Measurements from ENCODE around the gene ORAI2. TPM values are rescaled to one million over a fixed set of nuclear protein-coding genes. Genes with fewer than 3 reads are reported as not detected.

Gene ORAI2
- total and polyA plus RNA-seq, 8 donors, result 8.8 to 38.2 (median 13.2) TPM

GRCh38 chr7:102413091-102413490 is 20.3 kb upstream of the ORAI2 start:
- intact Hi-C loops (cut with DNase I), result no loop called here
- ATAC-seq, result no peak
- H3K36me3 ChIP-seq, result peaks cover 0 to 76% of the 10 kb centered on the region in 2 donors

DNA sequence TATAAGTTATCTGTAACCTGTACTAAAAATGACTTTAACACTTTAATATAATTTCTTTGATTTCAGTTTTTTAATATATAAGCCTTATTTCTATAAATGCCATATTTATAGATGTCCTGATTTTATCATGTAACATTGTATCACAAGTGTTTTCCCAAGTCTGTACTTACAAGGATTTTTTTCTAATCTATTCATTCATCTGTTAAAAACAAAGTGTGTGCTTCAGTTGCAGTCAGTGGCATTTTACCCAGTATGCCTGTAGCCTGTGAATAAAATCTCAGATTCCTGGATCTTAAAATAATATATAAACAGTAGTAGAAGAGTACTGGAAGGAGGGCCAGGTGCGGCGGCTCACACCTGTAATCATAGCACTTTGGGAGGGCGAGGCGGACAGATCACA is 19.8 kb upstream of the ORAI2 start:
- H3K27ac ChIP-seq, result no peak overlapping the region
- DNase-seq (no peak), ATAC-seq (no peak)
- peaks cover 0 to 27% of the 10 kb centered on the region in 2 donors for H3K4me1 ChIP-seq
- intact Hi-C loops (cut with DNase I), result no loop called here
- no peak overlapping the region for H3K4me3 ChIP-seq
- no peaks in the 10 kb centered on the region for H3K27me3 ChIP-seq
- TF ChIP-seq, protein P1, sequence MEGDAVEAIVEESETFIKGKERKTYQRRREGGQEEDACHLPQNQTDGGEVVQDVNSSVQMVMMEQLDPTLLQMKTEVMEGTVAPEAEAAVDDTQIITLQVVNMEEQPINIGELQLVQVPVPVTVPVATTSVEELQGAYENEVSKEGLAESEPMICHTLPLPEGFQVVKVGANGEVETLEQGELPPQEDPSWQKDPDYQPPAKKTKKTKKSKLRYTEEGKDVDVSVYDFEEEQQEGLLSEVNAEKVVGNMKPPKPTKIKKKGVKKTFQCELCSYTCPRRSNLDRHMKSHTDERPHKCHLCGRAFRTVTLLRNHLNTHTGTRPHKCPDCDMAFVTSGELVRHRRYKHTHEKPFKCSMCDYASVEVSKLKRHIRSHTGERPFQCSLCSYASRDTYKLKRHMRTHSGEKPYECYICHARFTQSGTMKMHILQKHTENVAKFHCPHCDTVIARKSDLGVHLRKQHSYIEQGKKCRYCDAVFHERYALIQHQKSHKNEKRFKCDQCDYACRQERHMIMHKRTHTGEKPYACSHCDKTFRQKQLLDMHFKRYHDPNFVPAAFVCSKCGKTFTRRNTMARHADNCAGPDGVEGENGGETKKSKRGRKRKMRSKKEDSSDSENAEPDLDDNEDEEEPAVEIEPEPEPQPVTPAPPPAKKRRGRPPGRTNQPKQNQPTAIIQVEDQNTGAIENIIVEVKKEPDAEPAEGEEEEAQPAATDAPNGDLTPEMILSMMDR (IDR thresholded peaks at IDR 0.05), result no peak
- H3K9me3 ChIP-seq, result no peaks in the 10 kb centered on the region
- peaks cover 0 to 76% of the 10 kb centered on the region in 2 donors for H3K36me3 ChIP-seq

More at GRCh38 chr7:102413091-102413490, 20.3 kb upstream of the ORAI2 start:
- DNase-seq, result no peak
- TF ChIP-seq, protein P1 (IDR thresholded peaks at IDR 0.05), result no peak
- Histone ChIP-seq H3K4me1 (peaks cover 0 to 27% of the 10 kb centered on the region in 2 donors), H3K9me3 (no peaks in the 10 kb centered on the region), H3K4me3 (no peak overlapping the region), H3K27ac (no peak overlapping the region), H3K27me3 (no peaks in the 10 kb centered on the region)

DNA sequence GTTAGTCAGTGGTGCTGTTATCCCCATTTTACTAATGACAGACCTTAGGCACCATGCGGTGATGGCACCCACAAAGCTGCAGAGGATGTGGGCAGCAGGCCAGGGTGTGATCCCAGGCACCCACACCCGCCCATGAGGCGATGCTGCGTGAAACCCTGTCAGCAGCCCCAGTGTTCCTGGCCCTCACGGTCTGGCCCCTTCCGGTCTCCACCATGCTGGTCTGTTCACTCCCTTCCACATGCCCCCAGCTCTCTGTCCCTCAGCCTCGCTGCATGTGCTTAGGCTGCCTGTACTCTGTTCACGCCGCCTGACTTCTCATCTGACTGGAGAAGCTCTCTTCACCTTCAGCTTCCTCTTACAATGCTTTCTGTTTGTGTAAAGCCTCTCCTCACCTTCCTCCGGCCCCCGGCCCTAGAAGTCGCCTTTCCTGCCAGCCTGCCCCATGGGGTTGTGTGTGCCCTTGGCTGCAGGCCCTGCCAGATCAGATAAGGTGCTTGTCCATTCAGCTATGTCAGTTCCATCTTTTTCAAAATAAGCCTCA is 17.6 kb upstream of the ORAI2 start:
- H3K27ac ChIP-seq, result peak overlapping the region; percentile 39 to 71

DNA sequence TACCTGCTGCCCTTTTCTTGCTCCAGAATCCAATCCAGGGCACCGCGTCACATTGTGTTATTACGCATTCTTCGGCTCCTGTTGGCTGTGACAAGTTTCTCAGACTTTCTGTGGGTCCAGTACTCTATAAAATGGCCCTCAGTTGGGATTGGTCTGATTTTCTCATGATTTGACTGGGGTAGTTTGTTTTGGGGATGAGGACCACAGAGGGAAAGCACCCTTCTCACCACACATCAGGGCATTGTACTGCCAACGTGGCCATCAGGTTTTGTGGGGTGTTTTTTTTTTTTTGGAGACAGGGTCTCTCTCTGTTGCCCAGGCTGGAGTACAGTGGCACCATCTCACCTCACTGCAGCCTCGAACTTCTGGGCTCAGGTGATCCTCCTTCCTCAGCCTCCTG is 17.0 kb upstream of the ORAI2 start:
- Histone ChIP-seq H3K27ac (peak overlapping the region in 1 of 2 donors; percentile 71), H3K4me3 (no peak overlapping the region), H3K9me3 (no peaks in the 10 kb centered on the region), H3K36me3 (peaks cover 0 to 68% of the 10 kb centered on the region in 2 donors), H3K4me1 (peaks cover 0 to 43% of the 10 kb centered on the region in 2 donors), H3K27me3 (no peaks in the 10 kb centered on the region)
- ATAC-seq (no peak), DNase-seq (no peak)
- TF ChIP-seq, protein P1 (IDR thresholded peaks at IDR 0.05), result no peak
- intact Hi-C loops (cut with DNase I), result no loop called here

More for the DNA sequence above, 17.6 kb upstream of the ORAI2 start:
- DNase-seq (no peak), ATAC-seq (peak; percentile 23)
- Histone ChIP-seq H3K27me3 (no peaks in the 10 kb centered on the region), H3K4me1 (peaks cover 0 to 36% of the 10 kb centered on the region in 2 donors), H3K36me3 (peaks cover 0 to 68% of the 10 kb centered on the region in 2 donors), H3K9me3 (no peaks in the 10 kb centered on the region), H3K4me3 (no peak overlapping the region)
- TF ChIP-seq, protein P1 (IDR thresholded peaks at IDR 0.05), result no peak
- intact Hi-C loops (cut with DNase I), result no loop called here

DNA sequence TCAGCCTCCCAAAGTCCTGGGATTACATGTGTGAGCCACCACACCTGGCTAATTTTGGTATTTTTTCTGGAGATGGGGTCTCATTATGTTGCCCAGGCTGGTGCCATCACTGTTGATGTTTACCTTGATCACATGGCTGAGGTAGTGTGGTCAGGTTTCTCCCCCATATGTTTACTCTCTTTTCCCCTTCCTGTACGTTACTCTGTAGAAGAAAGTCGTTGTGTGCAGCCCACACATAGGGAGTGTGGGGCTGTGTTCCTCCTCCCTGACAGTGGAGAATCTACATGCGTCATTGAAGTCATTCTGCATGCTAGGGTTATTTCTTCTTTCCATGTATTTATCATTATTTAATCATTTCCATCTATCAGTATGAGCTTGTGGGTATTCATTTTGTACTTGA is 16.3 kb upstream of the ORAI2 start:
- DNase-seq, result no peak
- no peaks in the 10 kb centered on the region for H3K9me3 ChIP-seq
- H3K4me1 ChIP-seq, result peaks cover 0 to 42% of the 10 kb centered on the region in 2 donors
- no peaks in the 10 kb centered on the region for H3K27me3 ChIP-seq
- H3K36me3 ChIP-seq, result peaks cover 0 to 68% of the 10 kb centered on the region in 2 donors
- H3K4me3 ChIP-seq, result no peak overlapping the region
- intact Hi-C loops (cut with DNase I), result no loop called here
- TF ChIP-seq, protein P1 (IDR thresholded peaks at IDR 0.05), result no peak
- ATAC-seq, result no peak
- H3K27ac ChIP-seq, result no peak overlapping the region
